Fibroblast of peridontal ligament (primary cell): ENCODE results near the gene NPEPL1.
A peak's percentile ranks its signal among the peaks of the same experiment; 100 is the strongest.

Experiments used
- DNase-seq: peaks from one replicate; pipeline ENCODE4 v3.0.0-alpha.2; 2010; ENCODE audit errors: extremely low read depth

NPEPL1 gene

GRCh38 chr20:58700121-58700821 is 7.7 kb downstream of the NPEPL1 start:
- peak; percentile 60 for DNase-seq

DNA sequence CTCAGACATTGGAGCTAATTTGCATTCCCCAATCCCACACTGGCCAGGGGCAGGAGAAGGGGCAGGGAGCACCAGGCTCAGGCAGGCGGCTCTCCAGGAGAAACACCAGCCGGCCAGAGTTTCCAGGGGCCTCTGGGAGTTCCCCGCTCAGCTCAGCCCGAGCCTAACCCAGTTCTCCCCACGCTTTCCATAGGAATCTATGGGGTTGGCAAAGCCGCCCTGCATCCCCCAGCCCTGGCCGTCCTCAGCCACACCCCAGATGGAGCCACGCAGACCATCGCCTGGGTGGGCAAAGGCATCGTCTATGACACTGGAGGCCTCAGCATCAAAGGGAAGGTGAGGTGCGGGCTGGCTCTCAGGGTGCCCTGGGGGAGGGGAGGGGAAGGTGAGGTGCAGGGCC is 8.2 kb downstream of the NPEPL1 start:
- DNase-seq = no peak

DNA sequence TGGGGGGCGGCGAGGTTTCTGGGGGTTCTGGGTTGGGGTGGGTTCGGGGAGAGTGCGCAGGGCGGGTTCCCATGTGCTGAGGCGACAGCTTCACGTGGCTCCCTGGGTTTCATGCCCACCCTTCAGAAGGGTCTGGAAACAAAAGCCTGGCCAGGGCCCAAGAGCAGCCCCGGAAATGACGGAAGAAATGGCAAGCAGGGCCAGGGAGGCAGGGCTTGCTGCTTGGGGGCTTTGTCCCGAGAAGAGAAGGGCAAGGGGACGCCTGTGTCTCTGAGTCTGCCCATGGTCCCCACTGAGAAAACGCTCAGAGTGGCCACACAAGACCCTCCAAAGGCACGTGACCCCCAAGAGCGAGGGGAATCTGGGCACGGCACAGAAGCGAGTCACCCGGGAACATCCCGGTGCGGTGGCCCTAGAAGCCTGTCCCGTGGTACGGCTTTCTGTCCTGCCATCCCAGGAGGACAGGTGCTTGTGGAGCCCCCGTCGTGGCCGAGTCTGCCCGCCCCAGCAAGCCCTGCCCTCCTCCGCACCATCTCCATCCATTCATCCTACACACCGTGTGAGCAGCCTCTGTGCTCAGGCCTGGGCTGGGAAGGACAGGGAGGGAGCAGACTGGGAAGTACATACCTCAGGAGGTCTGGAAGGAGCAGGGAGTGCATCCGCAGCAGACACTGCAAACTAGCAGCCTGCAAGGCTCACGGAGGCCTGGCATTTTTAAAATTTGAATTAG is 9.0 kb downstream of the NPEPL1 start:
- DNase-seq = no peak

DNA sequence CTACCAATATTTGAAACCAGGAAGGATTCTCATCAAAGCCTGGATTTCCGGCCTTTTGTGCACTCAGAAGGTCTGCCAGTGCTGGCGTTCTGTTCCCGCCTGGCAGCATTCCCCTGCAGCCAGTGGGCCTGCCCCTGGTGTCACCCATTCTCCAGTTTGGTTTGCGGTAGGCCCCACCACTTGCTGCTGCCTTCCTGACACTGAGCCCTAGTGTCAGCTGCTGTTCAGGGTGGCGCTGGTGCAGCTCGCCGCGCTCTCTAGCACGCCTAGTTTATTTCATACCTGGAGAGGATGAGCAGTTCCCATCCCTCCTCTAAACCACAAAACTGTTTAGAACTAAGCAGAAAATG is 9.5 kb downstream of the NPEPL1 start:
- DNase-seq = no peak

DNA sequence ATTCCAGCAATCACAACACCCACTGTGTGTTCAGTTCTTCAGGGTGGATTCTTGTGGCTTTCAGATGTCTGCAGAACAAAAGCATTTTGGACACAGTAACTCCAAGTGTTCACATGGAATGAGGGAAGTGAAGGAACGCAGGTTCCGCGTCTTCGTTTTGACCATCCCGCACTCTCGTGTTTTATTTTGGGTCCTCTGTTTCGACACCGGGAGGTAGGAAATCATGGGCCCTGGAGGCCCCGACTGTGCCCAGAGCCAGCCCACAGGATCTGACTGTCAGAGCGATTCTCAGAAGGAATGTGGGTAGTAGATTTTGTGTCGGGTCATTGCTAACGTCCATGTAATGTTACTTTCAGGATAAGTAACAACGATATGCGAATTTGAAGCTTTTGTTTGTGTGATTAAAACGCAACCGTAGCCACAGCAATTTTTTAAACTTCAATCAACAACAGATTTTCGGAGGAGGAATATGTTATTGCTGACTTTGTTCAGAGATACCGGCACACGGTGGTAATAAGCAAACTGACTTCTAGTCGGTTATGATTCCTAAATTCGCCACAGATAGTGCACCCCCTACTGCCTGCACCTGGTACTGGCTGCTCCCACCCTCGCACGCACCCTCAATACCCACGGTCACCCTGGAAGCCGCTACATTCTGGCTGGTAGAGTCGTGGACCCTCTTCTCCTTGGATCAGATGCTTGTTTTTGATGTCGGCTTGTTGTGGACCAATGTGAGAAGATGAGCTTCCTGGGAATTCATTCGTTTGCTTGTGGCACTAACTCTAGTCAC is 10.5 kb downstream of the NPEPL1 start:
- no peak for DNase-seq

GRCh38 chr20:58703765-58704371 is 11.3 kb downstream of the NPEPL1 start:
- no peak for DNase-seq

- DNase-seq = no peak
Observed at GRCh38 chr20:58705208-58705926, 12.8 kb downstream of the NPEPL1 start.

DNA sequence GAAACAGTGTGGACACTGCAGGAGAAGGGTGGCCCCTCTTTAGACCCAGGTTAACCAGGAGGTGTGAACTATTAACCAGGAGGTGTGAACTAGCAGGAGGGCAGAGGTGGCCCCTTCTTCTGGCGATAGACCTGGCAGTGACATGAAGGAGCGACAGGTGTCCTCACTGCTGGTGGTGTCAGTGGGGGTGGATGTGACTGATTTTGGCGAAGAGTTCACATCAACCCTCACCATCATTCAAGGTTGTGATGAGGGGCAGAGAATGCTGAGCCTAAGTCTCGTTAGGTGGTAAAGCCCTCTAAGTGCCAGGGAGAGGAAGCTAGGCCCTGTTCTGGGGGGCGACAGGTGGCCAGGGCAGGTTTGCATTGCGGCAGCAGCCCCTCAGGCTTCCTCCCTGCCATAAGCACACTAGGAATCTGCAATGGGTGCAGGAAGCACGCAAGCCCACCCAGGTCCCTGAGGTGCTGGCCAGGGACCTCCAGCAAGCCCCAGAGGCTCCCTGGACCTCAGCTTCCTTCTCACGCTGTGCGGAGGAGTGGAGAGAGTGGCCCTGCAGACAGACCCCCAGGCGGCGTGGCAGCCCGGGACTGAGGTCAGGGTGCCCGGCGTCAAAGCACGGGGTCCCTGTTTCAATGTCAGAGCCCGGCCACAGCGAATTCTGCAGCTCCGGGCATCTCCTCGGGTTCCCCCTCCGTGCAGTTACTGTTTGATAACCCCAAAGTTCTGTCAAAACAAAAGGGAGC is 13.7 kb downstream of the NPEPL1 start:
- no peak for DNase-seq

- DNase-seq = no peak
Observed at GRCh38 chr20:58706975-58707681, 14.5 kb downstream of the NPEPL1 start.

DNA sequence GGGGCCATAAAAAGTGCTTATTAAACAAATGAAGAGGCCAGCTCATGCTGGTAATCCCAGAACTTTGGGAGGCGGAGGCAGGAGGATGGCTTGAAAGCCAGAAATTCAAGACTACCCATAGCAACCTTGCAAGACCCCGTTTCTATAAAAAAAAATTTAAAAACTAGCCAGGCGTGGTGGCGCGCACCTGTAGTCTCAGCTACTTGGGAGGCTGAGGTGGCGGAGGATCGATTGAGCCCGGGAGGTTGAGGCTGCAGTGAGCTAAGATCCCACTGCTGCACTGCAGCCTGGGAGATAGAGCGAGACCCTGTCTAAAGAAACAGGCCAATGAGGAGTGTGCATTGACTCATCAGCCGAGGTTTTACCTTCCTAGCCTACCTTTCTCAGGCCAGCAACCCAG is 15.2 kb downstream of the NPEPL1 start:
- DNase-seq = no peak

- DNase-seq = no peak
Observed at GRCh38 chr20:58708246-58708931, 15.8 kb downstream of the NPEPL1 start.

DNA sequence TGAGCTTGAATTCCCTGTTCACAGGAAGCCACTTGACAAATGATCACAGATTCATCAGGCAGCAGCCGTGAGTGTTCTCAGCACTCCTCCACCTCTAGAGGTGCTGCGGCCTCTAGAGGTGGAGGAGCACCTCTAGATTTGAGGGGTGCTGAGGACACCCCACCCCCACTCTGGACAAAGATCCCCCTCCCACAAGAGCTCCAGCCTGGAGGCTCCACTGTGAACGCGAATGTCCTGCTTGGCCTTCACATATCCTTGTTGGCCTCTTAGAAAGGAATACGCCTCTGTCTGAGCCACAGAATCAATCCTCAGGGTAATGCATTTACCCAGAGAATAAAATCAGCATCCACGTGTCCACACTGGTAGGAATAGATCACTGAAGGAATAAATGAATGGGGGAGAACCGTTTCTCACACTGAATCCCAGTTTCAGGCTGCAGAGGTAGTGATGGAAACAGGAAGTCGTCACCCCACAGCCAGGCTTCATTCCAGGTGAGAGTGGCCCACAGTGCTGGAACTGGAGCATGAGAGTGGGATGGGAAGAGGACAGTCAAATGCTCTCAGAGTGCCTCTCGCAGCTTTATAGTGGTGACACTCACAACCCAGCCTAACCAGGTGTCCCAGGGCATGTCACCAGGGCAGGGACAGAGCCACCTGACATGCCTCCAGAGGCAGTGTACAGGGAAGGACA is 16.6 kb downstream of the NPEPL1 start:
- DNase-seq = no peak

- no peak for DNase-seq
Observed at GRCh38 chr20:58709703-58710039, 17.1 kb downstream of the NPEPL1 start.

- DNase-seq = no peak
Observed at GRCh38 chr20:58710481-58711265, 18.1 kb downstream of the NPEPL1 start.

- no peak for DNase-seq
Observed at GRCh38 chr20:58711266-58712051, 18.9 kb downstream of the NPEPL1 start.

DNA sequence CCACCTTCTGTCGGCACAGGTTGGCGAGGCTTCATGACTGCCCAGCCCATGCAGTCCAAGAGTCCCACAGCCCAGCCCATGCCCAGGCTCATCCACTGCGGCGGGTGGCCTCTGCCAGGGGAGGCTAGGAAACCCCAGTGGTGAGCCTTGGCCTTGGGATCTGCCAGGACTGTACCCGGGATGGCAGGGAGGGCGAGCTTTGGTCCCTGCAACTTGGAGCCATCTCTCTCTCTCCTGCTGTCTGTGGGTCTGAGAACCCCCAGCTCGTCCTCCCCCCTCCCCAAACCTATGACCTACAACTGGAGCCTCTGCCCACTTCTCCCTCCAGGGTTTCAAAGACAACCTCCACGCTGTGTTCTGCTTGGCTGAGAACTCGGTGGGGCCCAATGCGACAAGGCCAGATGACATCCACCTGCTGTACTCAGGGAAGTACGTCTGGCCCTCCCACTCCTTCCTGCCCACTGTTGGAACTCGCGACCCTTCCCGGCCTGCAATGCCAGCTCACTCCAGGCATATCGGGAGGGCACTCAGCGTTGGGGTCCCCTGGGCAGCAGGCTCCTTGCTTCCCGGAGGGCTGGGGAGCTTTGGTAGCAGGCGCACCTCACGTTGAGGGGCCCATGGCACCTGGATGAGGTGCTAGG is 19.7 kb downstream of the NPEPL1 start:
- DNase-seq = no peak
